DOHH2 (cell line): ENCODE measurements around the gene PVRIG.
"Not testable (repeated sequence)": the region's sequence is repeated elsewhere in the genome, so short reads cannot be mapped to it uniquely, and the experiment has no call there.

Experiments
- CTCF ChIP-seq: fragments of 200-600 bp; sonication (generic); IDR thresholded peaks from one replicate; pipeline ENCODE4 v1.5.1; 2014; ENCODE audit warnings: antibody characterized with exemption, mild to moderate bottlenecking, low read depth, low read length; ENCODE audit not compliant: poor library complexity, severe bottlenecking
- EZH2phosphoT487 ChIP-seq: fragments of 200-600 bp; sonication (generic); IDR thresholded peaks from 2 replicates; pipeline ENCODE4 v1.6.1; 2017; ENCODE audit warnings: borderline replicate concordance, mild to moderate bottlenecking, antibody characterized with exemption, low read length, moderate library complexity, mixed read lengths

- not testable (repeated sequence) for TF ChIP-seq EZH2phosphoT487, CTCF
Measured at GRCh38 chr7:100192281-100192862, 27.4 kb upstream of the PVRIG start.
